HS-5 (cell line): ENCODE measurements around the gene PRR23E.

ENCODE experiments used
- DNase-seq: peaks from one replicate; pipeline ENCODE4 v3.0.0-alpha.2; 2012; ENCODE audit warnings: low read depth

The PRR23E gene

GRCh38 chr3:127192576-127193232 is at the start of gene PRR23E:
Gene PRR23E (plus strand): TSS chr3:127193131. CDS start chr3:127196686, 3,555 bp downstream.
- DNase-seq, result no peak

GRCh38 chr3:127143172-127143571 is 49.8 kb upstream of the PRR23E start:
- DNase-seq, result no peak

- no peak for DNase-seq
Observed at GRCh38 chr3:127144631-127145030, 48.3 kb upstream of the PRR23E start.

- no peak for DNase-seq
Observed at GRCh38 chr3:127145266-127145665, 47.7 kb upstream of the PRR23E start.

- DNase-seq, result no peak
Observed at GRCh38 chr3:127147291-127147885, 45.5 kb upstream of the PRR23E start.

GRCh38 chr3:127149621-127150310 is 43.2 kb upstream of the PRR23E start:
- DNase-seq, result no peak

- no peak for DNase-seq
Observed at GRCh38 chr3:127150513-127151250, 42.2 kb upstream of the PRR23E start.

- no peak for DNase-seq
Observed at GRCh38 chr3:127151251-127151564, 41.7 kb upstream of the PRR23E start.

GRCh38 chr3:127151992-127152650 is 40.8 kb upstream of the PRR23E start:
- DNase-seq, result no peak

- no peak for DNase-seq
Observed at GRCh38 chr3:127152684-127153505, 40.0 kb upstream of the PRR23E start.

GRCh38 chr3:127153506-127153815 is 39.5 kb upstream of the PRR23E start:
- DNase-seq, result no peak

GRCh38 chr3:127156338-127157050 is 36.4 kb upstream of the PRR23E start:
- DNase-seq, result no peak

GRCh38 chr3:127157171-127157828 is 35.6 kb upstream of the PRR23E start:
- no peak for DNase-seq

GRCh38 chr3:127158614-127159229 is 34.2 kb upstream of the PRR23E start:
- no peak for DNase-seq

- DNase-seq, result no peak
Observed at GRCh38 chr3:127159543-127159942, 33.4 kb upstream of the PRR23E start.

- DNase-seq, result no peak
Observed at GRCh38 chr3:127161236-127161635, 31.7 kb upstream of the PRR23E start.

GRCh38 chr3:127161973-127162579 is 30.9 kb upstream of the PRR23E start:
- no peak for DNase-seq

GRCh38 chr3:127162947-127163645 is 29.8 kb upstream of the PRR23E start:
- DNase-seq, result no peak

- no peak for DNase-seq
Observed at GRCh38 chr3:127164615-127165014, 28.3 kb upstream of the PRR23E start.
